GM12892 (cell line): Measurements from ENCODE around the gene NCOR1.
"Not testable (repeated sequence)": the region's sequence is repeated elsewhere in the genome, so short reads cannot be mapped to it uniquely, and the experiment has no call there.

Source experiments
- DNase-seq: peaks from one replicate; pipeline ENCODE4 v3.0.0; 2011; ENCODE audit not compliant: insufficient read length
- FAIRE-seq: peaks from 2 replicates; lab custom pipeline; 2011; peaks lifted over from hg19 to GRCh38; lab: Jason Lieb, UNC
- POLR2A ChIP-seq: IDR thresholded peaks from 2 replicates; pipeline ENCODE4 v1.6.1; 2011; ENCODE audit warnings: low read depth, low read length, control low read depth
- POLR2AphosphoS5 ChIP-seq: IDR thresholded peaks from 2 replicates; pipeline ENCODE4 v1.6.1; 2011; ENCODE audit warnings: low read depth, low read length, control low read depth
- TAF1 ChIP-seq: IDR thresholded peaks from 2 replicates; pipeline ENCODE4 v1.6.1; 2011; ENCODE audit warnings: low read depth, mild to moderate bottlenecking, control low read depth, low read length, borderline replicate concordance

NCOR1 gene

DNA sequence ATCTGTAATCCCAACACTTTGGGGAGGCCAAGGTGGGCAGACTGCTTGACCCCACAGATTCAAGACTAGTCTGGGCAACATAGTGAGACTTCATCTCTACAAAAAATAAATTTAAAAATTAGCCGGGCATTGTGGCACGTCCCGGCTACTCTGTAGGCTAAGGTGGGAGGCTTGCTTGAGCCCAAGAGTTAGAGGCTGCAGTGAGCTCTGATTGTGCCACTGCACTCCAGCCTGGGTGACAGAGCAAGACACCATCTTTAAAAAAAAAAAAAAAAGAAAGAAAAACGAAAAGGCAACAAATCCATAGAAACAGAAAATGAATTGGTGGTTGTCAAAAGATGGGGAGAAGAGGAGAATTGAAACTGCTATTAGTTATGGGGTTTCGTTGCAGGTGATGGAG, 27.7 kb downstream of the NCOR1 start:
- no peak for DNase-seq
- FAIRE-seq = no peak
- TF ChIP-seq POLR2A (no peak), TAF1 (no peak), POLR2AphosphoS5 (no peak)

DNA sequence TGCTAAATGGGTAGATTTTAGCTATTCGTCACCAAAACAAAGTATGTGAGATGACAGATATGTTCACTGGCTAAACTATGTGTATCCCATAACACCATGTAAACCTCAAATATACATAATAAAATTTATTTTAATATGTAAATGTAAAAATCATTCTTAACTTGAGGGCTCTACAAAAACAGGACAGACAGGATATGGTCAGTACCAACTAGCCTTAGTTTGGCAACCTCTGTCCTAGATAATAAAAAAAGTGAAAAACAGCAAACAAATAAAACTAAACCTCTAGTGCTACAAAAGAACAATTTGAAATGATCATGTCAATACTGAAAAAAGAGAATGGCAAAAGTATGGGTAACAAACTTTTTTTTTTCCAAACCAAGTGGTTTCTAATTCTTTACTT, 33.8 kb downstream of the NCOR1 start:
- DNase-seq (no peak), FAIRE-seq (no peak)
- no peak for TF ChIP-seq POLR2AphosphoS5
- TF ChIP-seq TAF1 = no peak
- TF ChIP-seq POLR2A = no peak

GRCh38 chr17:16178836-16179235, 36.5 kb downstream of the NCOR1 start:
- no peak for DNase-seq
- FAIRE-seq = no peak
- no peak for TF ChIP-seq POLR2AphosphoS5
- TF ChIP-seq POLR2A = no peak
- no peak for TF ChIP-seq TAF1

DNA sequence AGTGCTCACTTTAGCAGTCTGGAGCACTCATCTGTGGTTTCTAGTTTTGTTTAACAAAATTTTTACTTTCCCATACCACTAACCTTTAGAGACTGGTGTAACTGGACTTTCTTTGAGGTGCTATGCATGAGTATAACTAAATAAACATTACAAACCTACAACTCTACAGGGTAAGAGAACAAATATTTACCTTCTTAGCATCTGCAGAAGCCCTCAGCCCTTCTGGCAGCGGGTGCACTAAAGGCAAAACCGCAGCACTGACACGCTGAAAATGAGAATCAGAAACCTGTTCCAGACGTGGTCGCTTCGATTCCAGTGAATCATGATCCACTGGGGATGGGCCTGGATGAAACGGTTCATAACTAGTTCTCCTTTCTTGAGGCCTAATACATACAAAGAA, 43.7 kb downstream of the NCOR1 start:
- DNase-seq = no peak
- FAIRE-seq = no peak
- TF ChIP-seq POLR2A = no peak
- TF ChIP-seq TAF1 = no peak
- TF ChIP-seq POLR2AphosphoS5 = no peak

- DNase-seq, FAIRE-seq: not testable (repeated sequence)
Observed at GRCh38 chr17:16166766-16167165, 48.6 kb downstream of the NCOR1 start.

GRCh38 chr17:16158714-16159113, 56.6 kb downstream of the NCOR1 start:
- TF ChIP-seq POLR2A (no peak), POLR2AphosphoS5 (no peak), TAF1 (no peak)
- FAIRE-seq (no peak), DNase-seq (no peak)

GRCh38 chr17:16155536-16155935, 59.8 kb downstream of the NCOR1 start:
- DNase-seq (no peak), FAIRE-seq (no peak)
- TF ChIP-seq TAF1 = no peak
- TF ChIP-seq POLR2AphosphoS5 = no peak
- no peak for TF ChIP-seq POLR2A

DNA sequence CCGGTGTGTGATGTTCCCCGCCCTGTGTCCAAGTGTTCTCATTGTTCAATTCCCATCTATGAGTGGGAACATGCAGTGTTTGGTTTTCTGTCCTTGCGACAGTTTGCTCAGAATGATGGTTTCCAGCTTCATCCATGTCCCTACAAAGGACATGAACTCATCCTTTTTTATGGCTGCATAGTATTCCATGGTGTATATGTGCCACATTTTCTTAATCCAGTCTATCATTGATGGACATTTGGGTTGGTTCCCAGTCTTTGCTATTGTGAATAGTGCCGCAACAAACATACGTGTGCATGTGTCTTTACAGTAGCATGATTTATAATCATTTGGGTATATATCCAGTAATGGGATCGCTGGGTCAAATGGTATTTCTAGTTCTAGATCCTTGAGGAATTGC, 63.0 kb downstream of the NCOR1 start:
- FAIRE-seq, DNase-seq: not testable (repeated sequence)

GRCh38 chr17:16150251-16150856, 65.0 kb downstream of the NCOR1 start:
- DNase-seq (no peak), FAIRE-seq (no peak)
- TF ChIP-seq TAF1 (no peak), POLR2A (no peak), POLR2AphosphoS5 (no peak)

DNA sequence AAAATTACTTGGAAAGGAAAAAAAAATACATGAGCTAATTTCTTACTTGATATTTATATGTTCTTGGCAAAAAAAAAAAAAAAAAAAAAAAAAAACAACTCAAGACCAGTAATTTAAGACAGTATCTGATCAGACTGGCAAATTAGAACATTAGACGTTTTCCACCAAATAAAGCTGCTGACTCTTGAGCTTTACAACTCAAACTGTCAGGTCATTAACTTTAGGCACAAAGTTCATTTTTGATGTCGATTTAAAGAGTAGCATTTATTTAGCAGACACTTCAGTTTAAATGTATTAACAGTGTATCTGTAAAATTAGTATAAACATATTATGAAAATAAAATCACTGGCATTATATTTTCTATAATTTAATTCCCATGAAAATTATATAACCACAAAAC, 66.7 kb downstream of the NCOR1 start:
- no peak for FAIRE-seq
- no peak for TF ChIP-seq TAF1
- no peak for TF ChIP-seq POLR2AphosphoS5
- TF ChIP-seq POLR2A = no peak
- no peak for DNase-seq

GRCh38 chr17:16145319-16145890, 69.9 kb downstream of the NCOR1 start:
- FAIRE-seq, DNase-seq: not testable (repeated sequence)

GRCh38 chr17:16141685-16142084, 73.6 kb downstream of the NCOR1 start:
- DNase-seq = no peak
- no peak for TF ChIP-seq POLR2A
- TF ChIP-seq POLR2AphosphoS5 = no peak
- TF ChIP-seq TAF1 = no peak
- no peak for FAIRE-seq

DNA sequence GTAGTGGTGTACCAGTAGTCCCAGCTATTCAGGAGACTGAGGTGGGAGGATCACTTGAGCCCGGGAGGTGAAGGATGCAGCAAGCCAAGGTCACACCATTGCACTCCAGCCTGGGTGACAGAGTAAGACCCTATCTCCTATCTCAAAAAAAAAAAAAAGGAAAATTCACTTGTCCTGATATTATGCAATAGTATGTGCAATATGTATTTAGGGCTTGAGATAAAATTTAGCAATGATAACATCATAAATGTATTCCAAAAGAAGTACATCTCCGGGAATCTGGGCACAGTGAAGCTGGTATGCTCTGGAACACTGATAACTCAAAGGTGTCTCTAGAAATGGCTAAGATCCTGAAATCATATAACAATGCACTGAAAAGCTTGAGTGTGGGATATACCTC, 74.5 kb downstream of the NCOR1 start:
- TF ChIP-seq POLR2A = no peak
- no peak for TF ChIP-seq POLR2AphosphoS5
- no peak for TF ChIP-seq TAF1
- no peak for FAIRE-seq

More for the DNA sequence above, 74.5 kb downstream of the NCOR1 start:
- DNase-seq = no peak
